Transverse colon (tissue), 4 donors: ENCODE results near the gene STAG1. TPM values are rescaled to one million over a fixed set of nuclear protein-coding genes. Genes with fewer than 3 reads are reported as not detected.
"Not testable (repeated sequence)": the region's sequence is repeated elsewhere in the genome, so short reads cannot be mapped to it uniquely, and the experiment has no call there.

Experiments used
- DNase-seq: peaks from one replicate; pipeline ENCODE4 v3.0.0-alpha.2; 2019
- H3K27ac ChIP-seq, 4 donors: fragments of 200-600 bp; sonication (generic); 2 replicates each; pipeline ENCODE4 v1.5.1; 2016 to 2018; ENCODE audit warnings: inconsistent platforms in 4 of 4
- H3K27me3 ChIP-seq: fragments of 200-600 bp; sonication (generic); 2 replicates; pipeline ENCODE4 v1.5.1; 2017; ENCODE audit warnings: inconsistent platforms
- H3K36me3 ChIP-seq, 4 donors: fragments of 200-600 bp; sonication (generic); 2 replicates each; pipeline ENCODE4 v1.5.1; 2017 to 2019; ENCODE audit warnings: inconsistent platforms in 4 of 4
- H3K4me1 ChIP-seq, 4 donors: fragments of 200-600 bp; sonication (generic); 2 replicates each; pipeline ENCODE4 v1.5.1; 2017 to 2020; ENCODE audit warnings: inconsistent platforms in 4 of 4
- H3K4me3 ChIP-seq, 4 donors: fragments of 200-600 bp; sonication (generic); 1 replicate in 1 of 4; 2 replicates in 3 of 4; pipeline versions ENCODE4 v1.5.1 to v1.6.1; 2017 to 2019; ENCODE audit warnings: inconsistent platforms in 4 of 4
- H3K9me3 ChIP-seq, 2 donors: fragments of 200-600 bp; sonication (generic); 2 replicates each; pipeline ENCODE4 v1.5.1; 2017 to 2019; ENCODE audit warnings: inconsistent platforms in 2 of 2
- CTCF ChIP-seq, 5 experiments: fragments of 200-600 bp in 3 of 5; fragments of 450-650 bp in 2 of 5; sonication (generic) in 3 of 5; IDR thresholded peaks; 1 replicate in 2 of 5; 2 replicates in 3 of 5; pipeline ENCODE4 v1.5.1; 2016 to 2017; ENCODE audit warnings: antibody characterized with exemption in 5 of 5, inconsistent platforms in 3 of 5, mild to moderate bottlenecking in 2 of 5, moderate library complexity in 1 of 5
- EP300 ChIP-seq: sonication (generic); formaldehyde crosslinking; IDR thresholded peaks from one replicate; pipeline ENCODE4 v1.6.1; 2017; ENCODE audit warnings: antibody characterized with exemption, low read depth
- POLR2A ChIP-seq: fragments of 450-650 bp; IDR thresholded peaks from one replicate; pipeline ENCODE4 v1.6.1; 2016; ENCODE audit warnings: antibody characterized with exemption, mild to moderate bottlenecking, moderate library complexity
- POLR2AphosphoS5 ChIP-seq, 3 donors: sonication (generic); formaldehyde crosslinking; IDR thresholded peaks; one replicate each; pipeline ENCODE4 v1.6.1; 2016; ENCODE audit warnings: antibody characterized with exemption in 3 of 3
- WGBS, 2 donors: methylation state at CpG; one replicate each; pipeline ENCODE4 v1.1.5; 2018; ENCODE audit warnings: low coverage in 1 of 2; 5-methylcytosine and 5-hydroxymethylcytosine counted together
- in situ Hi-C, 4 donors: fragments of 200-750 bp; cut with MboI; loops; one replicate each; pipeline versions ENCODE4 v1.15.0 to v1.15.1; 2017; ENCODE audit warnings: low sequenced_read_pairs in 3 of 4, low pct_ligation_motif_present in 1 of 4, low pct_unique_long_range_greater_than_20kb in 1 of 4
- intact Hi-C: fragments of 100-400 bp; cut with DNase I; formaldehyde crosslinking; loops from one replicate; pipeline ENCODE4 v1.15.1; 2023; ENCODE audit warnings: low total_unique reads
- total RNA-seq, 4 donors: library from RNA; depleted of rRNA; stranded (reverse); fragments of >200 nt; gene quantifications; one replicate each; pipeline ENCODE4 v1.1.0, GENCODE V29; 2016

The STAG1 gene
- total RNA-seq, 4 donors from 2014 or later = 14.5 to 57.2 (median 42.2) TPM

GRCh38 chr3:136711277-136711676 lies 40.9 kb downstream of the STAG1 start:
- no peak for DNase-seq
- in situ Hi-C loops (no loop called here), intact Hi-C loops (no loop called here)
- H3K27ac ChIP-seq = no peak overlapping the region
- H3K27me3 ChIP-seq = no peaks in the 10 kb centered on the region
- no peaks in the 10 kb centered on the region for H3K9me3 ChIP-seq
- H3K4me1 ChIP-seq = no peaks in the 10 kb centered on the region
- TF ChIP-seq POLR2A (no peak), CTCF (IDR thresholded peaks at IDR 0.05) (no peak), POLR2AphosphoS5 (IDR thresholded peaks at IDR 0.05) (no peak), EP300 (no peak)
- 95 to 98% methylated on average over 6 to 7 of the region's 7 CpGs for WGBS, 2 donors
- H3K4me3 ChIP-seq = no peak overlapping the region
- H3K36me3 ChIP-seq = no peaks in the 10 kb centered on the region

- H3K27me3 ChIP-seq, intact Hi-C loops, in situ Hi-C loops, DNase-seq, H3K4me3 ChIP-seq, H3K27ac ChIP-seq, H3K4me1 ChIP-seq, H3K9me3 ChIP-seq, H3K36me3 ChIP-seq: not testable (repeated sequence)
- 96% methylated on average over 1 of the region's 1 CpG; no CpG with 5 or more reads in 1 of the 2 donors for WGBS, 2 donors
Measured at GRCh38 chr3:136709775-136710174, 42.4 kb downstream of the STAG1 start.

- WGBS, 2 donors = 84 to 87% methylated on average over 3 of the region's 3 CpGs
- Histone ChIP-seq H3K4me3 (no peak overlapping the region), H3K27me3 (no peaks in the 10 kb centered on the region), H3K36me3 (no peaks in the 10 kb centered on the region), H3K4me1 (no peaks in the 10 kb centered on the region), H3K27ac (no peak overlapping the region), H3K9me3 (no peaks in the 10 kb centered on the region)
- in situ Hi-C loops (no loop called here), intact Hi-C loops (no loop called here)
- DNase-seq = no peak
- TF ChIP-seq CTCF (IDR thresholded peaks at IDR 0.05) (no peak), POLR2A (no peak), POLR2AphosphoS5 (IDR thresholded peaks at IDR 0.05) (no peak)
Measured at GRCh38 chr3:136708333-136708985, 43.7 kb downstream of the STAG1 start.

- no peak overlapping the region for H3K4me3 ChIP-seq
- peaks cover 0 to 7% (median 0%) of the 10 kb centered on the region in 4 donors for H3K4me1 ChIP-seq
- no peaks in the 10 kb centered on the region for H3K9me3 ChIP-seq
- DNase-seq = no peak
- in situ Hi-C loops (no loop called here), intact Hi-C loops (no loop called here)
- WGBS, 2 donors = 64 to 79% methylated on average over 3 to 4 of the region's 4 CpGs
- TF ChIP-seq EP300 = no peak
- no peak for TF ChIP-seq POLR2A
- no peak for TF ChIP-seq CTCF (IDR thresholded peaks at IDR 0.05)
- TF ChIP-seq POLR2AphosphoS5 (IDR thresholded peaks at IDR 0.05) = no peak
- H3K36me3 ChIP-seq = no peaks in the 10 kb centered on the region
- H3K27ac ChIP-seq = no peak overlapping the region
- H3K27me3 ChIP-seq = no peaks in the 10 kb centered on the region
Measured at GRCh38 chr3:136703429-136703828, 48.7 kb downstream of the STAG1 start.

GRCh38 chr3:136699271-136699828 lies 52.8 kb downstream of the STAG1 start:
- no peaks in the 10 kb centered on the region for H3K36me3 ChIP-seq
- 79 to 87% methylated on average over 5 of the region's 5 CpGs for WGBS, 2 donors
- H3K4me3 ChIP-seq = no peak overlapping the region
- no peaks in the 10 kb centered on the region for H3K9me3 ChIP-seq
- in situ Hi-C loops = no loop called here
- TF ChIP-seq POLR2AphosphoS5 (IDR thresholded peaks at IDR 0.05) (no peak), EP300 (no peak)
- DNase-seq = no peak
- no peaks in the 10 kb centered on the region for H3K27me3 ChIP-seq
- intact Hi-C loops = no loop called here
- H3K27ac ChIP-seq = no peak overlapping the region
- H3K4me1 ChIP-seq = peaks cover 0 to 11% (median 0%) of the 10 kb centered on the region in 4 donors
